ENCODE data around the gene MFNG.
A peak's percentile ranks its signal among the peaks of the same experiment; 100 is the strongest.
"Not testable (repeated sequence)": the region's sequence is repeated elsewhere in the genome, so short reads cannot be mapped to it uniquely, and the experiment has no call there.

MFNG gene

DNA sequence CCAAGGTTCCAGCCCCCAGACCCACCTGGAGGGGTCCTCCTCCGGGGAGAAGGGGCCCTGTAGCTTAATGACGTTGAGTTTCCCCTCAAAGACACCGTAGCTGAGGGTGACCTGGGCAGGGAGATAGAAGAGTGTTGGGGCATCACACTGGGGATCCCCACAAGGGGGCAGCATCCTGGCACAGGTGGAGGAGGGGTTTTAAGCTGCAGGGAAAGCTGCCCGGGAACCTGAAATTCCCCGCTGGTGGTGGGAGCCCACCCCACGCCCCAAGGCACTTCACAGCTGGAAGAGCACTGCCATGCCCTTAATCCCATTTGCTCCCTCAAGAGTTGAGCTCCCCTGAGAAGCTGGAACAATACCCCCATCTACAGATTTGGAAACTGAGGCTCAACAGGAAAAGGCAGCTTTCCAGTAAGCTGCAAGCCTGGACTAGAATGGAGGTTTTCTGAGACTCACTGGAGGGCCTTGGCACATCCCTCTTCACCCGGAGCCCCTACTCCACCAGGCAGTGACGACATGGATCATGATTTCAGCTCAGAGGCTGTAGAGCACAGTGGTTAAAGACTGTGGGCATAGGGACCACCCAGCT, 13.7 kb downstream of the MFNG start:
- no peak for DNase-seq

DNA sequence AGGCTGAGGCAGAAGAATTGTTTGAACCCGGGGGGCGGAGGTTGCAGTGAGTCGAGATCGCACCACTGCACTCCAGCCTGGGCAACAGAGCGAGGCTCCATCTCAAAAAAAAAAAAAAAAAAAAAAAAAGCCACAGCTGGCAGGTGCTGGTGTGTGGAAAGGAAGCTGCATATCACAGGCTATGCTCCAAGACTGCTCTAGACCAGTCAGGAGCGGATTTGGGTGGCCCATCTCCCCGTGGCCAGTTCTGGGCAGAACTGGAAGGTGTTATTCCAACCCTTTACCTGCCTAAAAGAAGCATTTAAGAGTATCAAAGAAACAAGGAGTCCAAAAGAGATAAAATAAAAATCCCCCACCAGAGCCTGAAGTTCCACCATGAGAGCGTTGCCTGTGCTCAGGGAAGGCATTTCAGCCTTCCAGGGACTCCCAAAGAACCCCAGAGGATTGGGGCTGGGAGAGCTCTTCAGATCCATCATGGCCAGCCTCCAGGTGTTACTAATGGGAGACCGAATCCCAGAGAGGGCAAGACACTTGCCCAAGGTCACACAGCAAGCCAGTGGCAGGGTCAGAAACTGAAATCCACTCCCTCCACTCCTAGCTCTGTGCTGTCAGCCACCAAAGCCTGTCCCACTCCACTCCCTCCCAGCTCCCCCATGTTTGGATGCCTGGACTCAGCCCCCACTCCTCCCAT, 14.3 kb downstream of the MFNG start:
- DNase-seq: no peak

DNA sequence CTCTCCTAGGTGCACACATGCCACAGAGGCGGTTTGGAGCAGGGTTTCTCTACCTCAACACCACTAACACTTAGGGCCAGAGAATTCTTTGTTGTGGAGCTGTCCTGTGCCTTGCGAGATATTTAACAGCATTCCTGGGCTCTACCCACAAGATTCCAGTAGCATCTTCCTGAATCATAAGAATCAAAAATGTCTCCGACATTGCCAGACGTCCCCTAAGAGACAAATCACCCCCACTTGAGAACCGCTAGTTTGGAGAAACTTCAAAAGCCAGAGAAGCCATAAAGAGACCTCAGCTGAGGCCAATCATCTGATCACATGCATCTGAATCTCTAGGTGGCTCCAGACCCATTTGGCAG, 16.1 kb downstream of the MFNG start:
- no peak for DNase-seq

DNA sequence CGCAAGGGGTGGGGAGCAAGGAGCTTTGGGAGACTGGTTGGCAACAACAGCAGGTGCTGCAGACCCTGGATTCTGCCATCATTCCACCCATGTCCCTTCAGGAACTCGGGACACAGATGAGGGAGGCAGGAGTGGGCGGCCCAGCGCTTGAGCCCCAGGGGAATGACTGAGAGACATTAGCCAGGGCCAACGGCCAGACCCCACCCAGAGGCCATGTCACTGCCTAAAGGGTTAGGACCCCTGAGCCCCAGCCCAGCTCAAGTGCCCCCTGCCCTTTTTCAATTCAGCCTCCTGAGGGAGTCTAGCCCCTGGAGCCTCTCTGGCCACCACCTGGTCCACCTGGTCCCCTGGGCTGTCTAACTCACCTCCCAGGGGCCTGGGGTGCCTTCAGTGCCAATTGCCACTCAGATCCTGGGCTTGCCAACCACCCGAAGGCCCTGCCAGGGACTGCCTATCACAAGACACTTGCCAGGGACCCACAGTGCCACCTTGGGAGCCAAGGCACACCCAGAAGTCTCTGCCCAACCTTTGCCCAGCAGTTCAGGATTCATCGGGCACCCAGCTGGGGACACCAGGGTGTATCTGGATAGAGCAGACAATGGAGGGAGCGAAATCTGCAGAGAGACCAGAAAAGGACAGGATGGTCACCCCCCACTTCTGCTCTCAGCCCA, 16.6 kb downstream of the MFNG start:
- DNase-seq: no peak

DNA sequence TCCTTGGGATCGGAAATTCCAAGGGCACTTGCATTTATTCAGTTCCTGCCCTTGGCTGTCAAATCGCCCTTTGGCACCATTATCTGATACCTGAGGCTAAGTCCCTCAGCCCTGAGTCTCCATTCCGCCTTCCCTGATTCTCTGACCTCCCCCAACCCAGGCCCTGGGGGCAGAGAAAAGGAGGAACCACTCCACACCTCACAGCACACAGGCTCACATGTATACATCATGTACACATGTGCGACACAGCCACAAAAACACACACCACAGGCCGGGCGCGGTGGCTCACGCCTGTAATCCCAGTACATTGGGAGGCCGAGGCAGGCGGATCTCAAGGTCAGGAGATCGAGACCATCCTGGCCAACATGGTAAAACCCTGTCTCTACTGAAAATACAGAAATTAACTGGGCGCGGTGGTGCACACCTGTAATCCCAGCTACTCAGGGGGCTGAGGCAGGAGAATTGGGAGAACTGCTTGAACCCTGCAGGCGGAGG, 17.9 kb downstream of the MFNG start:
- not testable (repeated sequence) for DNase-seq

DNA sequence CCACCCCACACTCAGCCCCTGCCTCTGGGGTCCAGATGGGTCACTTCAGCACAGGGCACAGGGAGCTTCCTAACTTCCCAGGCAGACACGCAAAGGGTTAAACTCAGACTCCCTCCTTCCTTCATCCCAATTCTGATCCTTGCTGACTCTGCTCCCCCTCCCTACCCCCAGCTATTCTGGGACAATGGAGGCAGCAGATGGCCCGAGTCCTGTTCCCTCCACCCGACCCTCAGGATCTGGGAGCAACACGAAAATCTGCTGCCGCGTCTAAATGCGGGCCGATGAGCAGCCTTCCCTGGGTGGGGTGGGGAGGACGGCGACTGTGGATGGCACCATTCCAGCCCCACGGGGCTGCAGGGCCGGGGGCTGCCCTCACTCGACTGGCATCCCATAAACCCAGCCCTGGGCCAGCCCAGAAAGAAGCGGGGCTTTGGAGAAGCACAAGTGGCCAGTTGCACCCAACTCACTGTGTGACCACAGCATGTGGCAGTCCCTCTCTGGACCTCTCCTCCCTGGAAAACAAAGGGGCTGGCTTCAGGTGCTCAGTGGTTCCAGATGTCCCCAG, 18.7 kb downstream of the MFNG start:
- no peak for DNase-seq

DNA sequence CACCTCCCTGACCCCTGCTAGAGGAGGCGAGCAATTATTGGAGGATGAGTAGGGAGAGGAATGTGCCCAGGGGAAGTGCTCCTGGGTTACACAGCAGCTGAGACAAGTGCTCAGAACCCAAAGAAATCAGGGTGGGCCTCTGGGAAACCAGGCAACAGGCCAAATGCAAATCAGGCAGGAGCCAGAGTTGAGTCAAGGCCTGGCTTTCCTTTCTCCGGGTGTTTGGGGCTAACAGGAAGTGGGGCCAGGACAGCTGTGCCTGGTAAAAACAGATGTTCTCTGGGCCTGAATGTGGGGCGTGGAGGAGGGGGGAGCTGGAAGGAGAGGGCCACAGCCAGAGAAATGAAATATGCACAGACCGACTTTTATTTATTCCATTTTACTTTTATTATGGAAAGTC, 22.0 kb downstream of the MFNG start:
- no peak for DNase-seq

DNA sequence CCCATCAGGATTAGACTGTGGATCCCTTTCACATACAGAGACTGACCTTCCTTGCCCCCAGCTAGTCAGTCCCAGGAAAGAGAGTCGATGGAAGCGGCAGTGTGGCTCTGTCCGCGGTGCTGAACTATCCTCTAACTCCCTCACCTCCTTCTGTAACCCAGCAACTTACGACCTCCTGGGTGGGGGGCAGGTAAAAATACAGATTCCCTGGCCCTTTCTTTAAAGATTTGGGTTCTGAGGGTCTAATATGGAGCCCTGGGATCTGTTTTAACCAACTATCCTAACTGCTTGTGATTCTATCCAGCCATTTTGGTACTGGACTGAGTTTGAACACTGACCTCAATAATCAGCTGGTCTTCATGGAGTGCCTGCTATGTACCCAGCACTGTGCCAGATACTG, 23.2 kb downstream of the MFNG start:
- no peak for DNase-seq

DNA sequence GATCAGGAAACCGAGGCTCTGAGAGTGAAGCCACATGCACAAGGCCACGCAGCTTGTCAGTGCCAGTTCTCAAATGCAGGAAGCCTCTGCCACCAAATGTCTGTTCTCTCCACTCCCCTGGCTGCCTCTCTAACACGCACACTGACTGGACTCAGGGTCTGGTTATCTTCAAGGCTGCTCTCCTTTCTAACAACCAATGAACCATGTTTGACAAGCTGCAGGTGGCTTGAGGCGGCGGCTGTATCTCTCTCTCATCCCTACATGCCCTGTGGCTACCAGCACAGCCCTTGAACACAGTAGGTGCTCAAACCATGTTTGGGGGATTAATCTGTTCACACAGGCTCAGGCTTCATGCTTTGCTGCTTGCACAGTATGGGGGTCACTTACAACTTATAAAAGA, 23.7 kb downstream of the MFNG start:
- no peak for DNase-seq

DNA sequence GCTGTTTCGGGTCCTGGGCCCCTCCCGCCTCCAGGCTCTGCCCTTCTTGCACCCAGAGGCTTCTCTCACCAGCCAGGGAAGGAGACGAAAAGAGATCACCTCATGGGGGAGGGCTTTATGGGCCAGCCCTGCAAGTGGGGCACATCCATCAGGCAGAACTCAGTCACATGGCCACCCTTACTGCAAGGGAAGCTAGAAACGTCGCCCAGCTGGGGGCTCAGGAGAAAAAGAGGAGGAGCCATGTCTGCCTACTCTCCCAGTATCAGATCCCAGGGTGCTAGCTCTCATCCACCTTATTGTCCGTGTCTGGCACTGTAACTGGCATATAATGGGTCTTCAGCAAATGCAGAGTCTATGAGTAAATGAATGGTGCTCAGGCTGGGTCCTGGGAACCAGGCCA, 24.2 kb downstream of the MFNG start:
- DNase-seq: peak; percentile 36

DNA sequence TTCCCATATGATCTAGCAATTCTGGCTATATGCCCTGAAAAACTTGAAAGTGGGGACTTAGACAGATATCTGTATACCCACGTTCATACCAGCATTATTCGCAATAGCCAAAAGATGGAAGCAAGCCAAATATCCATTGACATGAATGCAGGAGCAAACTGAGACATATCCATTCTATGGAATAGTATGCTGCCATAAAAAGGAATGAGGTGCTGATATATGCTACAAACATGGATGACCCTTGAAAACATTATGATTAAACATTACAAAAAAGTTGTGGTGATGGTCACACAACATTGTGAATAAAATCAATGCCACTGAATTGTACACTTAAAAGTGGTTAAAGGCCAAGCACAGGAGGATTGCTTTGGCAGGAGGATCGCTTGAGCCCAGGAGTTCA, 25.5 kb downstream of the MFNG start:
- DNase-seq: no peak

DNA sequence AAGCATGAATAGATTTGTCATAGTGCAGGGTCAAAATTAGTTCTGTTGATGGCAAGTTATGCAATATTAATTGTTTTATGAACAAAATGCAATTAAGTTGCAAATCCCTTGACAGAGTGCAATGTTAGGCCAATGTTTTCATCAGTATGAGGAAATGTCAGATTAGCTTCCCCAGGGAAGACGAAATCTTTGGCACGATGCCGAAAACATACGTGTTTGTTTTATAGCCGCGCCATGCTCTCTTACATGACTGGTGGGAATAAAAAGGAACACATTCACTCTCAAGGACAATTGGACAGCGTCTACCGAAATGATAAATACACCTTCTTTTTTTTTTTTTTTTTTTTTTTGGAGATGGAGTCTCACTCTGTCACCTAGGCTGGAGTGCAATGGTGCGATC, 27.0 kb downstream of the MFNG start:
- no peak for DNase-seq

DNA sequence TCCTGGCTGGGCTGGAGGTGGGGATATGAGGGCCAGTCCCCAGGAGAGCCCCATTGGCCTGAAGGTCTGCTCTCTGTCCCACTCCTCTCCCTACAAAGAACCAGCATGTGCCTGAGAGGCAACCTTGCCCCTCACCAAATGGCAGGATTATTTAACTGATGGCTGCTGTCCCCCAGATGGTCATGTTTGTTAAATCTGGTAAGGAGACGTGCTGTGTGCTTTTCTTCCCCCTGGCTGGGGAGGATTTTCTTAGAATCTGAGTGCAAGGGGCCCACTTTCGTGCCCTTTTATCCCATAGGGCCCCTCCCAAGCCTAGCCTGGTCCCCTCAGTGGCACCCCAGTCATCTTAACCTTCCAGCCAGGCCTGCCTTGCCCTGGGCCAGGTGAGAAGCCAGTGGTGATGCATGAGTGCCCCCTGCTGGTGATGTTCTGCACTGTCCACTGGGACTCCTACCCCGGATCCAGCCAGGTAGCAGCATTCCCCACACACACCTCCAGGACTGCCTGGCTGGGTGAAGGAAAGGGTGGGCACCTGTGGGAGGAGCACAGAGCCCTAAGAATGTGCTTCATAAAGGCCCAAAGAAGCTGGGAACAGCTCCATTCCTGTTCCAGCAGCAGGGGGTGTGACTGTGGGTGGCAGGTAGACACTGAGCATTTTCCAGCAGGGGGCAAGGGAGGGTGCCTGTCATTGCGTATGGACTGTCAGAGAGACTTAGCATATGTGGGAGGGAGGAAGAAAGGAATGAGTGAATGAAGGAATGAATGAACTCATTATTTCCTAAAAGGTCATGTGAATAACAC, 28.9 kb downstream of the MFNG start:
- peak; percentile 86 for DNase-seq

DNA sequence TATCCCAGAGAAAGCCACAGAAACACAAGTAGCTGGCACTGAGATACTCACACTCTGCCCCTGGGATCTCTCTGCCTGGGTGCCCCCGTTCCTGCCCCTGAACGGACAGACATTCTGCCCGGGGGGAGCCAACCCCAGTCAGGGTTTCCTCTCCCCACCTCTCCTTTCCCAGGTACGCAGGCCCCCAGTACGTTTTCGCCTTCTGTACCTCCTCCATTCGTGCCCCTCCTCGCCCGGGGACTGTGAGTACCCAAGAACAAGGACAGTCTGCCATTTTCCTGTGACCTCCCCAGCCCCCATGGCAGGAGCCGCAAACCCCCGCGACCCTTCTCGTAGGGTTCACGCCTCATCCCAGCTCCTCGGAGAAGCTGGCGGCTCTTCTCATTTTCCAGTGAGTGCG, 29.8 kb downstream of the MFNG start:
- no peak for DNase-seq

DNA sequence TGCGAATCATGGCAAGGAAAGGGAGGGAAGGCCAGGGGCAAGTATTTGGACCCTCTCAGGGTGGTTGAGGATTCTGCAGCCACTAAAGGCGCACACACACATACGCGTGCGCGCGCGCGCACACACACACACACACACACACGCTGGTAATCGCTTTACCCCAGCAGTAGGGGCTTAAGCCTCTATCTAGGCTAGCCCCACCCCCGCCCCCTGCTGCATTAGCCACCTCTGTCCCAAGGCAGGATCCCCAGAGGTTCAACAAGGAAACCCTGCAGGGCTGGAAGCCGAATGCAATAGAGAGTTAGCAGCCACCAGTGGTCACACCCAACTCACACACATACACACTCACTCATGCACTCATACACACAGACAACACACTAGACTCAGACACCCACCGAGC, 30.3 kb downstream of the MFNG start:
- DNase-seq: peak; percentile 56

DNA sequence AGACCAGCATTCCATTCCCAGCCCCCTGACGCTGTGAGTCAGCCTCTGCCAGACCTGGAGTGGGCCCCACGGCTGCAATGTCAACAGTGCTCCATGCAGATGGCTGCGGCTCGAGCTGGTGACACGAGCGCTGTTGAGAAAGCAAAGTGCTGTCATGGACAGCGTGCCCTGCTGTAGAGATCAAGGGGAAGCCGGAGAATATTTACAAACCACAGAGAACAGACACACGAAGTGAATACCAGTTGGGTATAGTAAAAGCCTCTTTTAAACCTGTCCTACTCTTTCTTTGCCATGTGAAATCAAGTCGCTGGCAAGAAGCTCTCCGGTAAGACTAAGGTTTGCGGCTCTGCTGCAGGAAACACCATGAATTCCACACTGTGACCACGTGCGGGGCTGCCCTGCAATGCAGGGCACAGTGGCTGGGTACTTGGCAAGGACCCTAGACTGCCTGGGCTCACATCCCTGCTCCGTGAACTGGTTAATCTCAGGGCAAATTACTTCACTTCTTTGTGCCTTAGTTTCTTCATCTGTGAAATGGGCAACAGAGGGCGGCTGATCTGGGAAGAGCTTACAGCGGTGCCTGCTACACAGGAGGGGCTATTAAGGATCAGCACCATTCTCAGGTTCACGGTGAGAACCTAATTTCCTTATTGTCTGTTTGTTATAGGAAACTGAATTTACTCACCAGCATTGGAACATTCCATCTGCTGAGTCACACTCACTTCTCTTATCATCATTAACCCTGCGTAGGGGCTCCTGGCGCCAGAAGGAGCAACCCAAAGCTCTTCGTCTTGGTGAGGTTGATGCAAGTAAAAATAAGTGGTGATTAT, 31.1 kb downstream of the MFNG start:
- DNase-seq: no peak

DNA sequence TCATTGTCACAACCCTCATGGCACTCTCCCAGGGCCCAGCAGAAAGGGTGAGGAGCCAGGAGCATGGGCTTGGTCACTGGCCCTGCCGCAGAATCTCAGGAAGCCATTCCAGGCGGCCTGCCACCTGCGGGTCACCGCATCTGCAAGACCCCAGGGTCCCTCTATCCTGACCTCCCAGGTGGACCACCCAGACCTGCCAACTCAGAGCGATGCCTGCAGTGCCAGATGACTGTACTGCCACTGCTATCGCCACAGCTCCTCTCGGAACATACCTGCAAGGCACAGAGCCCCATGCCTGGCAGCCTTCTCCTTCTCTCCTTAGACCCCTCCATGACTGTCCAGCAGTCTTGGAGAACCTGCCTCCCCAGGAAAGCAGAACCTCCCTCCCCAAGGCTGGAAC, 32.5 kb downstream of the MFNG start:
- no peak for DNase-seq

DNA sequence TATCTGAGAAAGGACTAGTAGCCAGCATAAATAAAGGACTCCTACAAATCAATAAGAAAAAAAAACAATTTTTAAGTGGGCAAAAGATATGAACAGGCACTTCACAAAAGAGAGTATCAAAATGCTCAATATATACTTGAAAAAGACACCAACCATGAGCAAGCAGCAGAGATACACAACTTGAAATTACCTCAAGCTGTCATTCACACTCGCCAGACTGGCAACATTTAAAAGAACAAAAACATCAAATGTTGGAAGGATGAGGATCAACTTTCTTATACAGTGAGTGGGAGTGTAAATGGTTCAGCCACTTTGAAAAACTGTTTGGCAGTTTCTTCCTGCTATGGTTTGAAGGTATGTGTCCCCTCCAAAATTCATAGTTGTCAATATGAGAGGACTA, 35.0 kb downstream of the MFNG start:
- no peak for DNase-seq

DNA sequence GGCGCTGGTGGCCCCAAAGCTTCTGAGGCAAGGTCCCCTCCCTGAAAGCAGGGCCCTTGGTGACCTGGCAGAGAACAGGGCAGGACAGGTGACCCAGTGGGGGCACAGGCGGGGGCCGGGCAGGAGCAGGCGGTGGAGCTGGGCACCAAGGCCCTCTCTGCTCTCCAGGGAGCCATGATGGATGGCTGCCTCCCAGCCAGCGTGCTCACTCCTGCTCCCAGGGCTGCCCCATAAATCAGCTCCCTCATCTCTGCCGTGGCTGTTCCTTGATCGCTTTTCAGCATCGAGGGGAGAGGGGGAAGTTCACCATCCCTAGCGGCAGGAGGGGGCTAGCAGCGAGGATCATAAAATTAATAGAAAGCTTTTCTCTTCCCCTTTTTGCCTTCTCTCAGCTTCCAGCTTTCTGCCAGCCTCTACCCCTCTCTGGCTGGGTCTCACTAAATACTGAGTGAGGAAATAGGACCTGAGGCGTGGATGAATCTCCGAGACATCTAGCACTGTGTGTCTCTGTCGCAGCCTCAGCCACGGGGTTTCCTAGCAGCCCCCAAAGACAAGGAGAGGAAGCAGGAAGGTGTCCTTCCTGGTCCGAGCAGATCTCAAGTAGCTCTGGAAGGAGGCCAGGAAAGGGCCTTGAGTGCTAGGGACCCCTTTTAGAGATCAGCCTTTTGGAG, 36.7 kb downstream of the MFNG start:
- no peak for DNase-seq

DNA sequence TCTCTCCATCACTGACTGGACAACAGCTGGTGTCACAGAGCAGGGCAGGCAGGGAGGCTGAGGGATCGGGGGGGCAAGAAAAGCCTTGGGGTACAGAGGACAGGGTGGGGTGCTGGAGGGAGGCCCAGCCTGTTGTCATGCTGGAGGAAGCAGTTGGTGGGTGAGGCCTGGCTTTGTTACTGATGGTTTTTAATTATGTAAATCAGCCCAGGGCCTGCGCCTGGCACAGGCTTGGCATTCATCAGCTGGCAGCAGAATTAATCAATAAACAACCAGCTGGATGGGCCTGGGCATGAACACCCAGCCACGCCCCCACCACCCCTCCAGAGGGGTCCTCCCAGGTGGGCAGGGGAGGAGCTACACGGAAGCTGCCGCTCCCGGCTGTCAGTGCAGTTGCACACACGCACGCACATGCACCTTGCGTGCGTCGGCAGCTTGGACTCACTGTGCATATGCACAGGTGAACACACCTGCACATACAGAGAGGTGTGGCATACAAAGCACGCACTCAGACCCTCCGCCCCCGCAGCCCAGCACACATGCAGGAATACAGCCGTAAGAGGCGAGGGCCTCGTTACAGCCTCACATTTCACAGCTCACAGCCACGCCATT, 37.6 kb downstream of the MFNG start:
- no peak for DNase-seq

DNA sequence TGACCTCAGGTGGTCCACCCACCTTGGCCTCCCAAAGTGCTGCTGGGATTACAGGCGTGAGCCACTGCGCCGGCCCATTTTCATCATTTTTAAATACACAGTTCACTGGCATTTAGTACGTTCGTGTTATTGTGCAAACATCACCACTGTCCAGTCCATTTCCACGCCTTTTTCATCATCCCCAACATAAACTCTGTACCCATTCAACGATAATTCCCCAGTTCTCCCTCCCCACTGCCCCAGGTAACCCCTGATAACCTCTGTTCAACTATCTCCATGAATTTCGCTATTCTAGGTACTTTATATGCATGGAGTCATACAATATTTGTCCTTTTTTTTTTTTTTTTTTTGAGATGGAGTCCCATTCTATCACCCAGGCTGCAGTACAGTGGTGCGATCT, 40.7 kb downstream of the MFNG start:
- no peak for DNase-seq
